Measurements from ENCODE around the gene CCDC9.
A peak's percentile ranks its signal among the peaks of the same experiment; 100 is the strongest.

CCDC9 gene

DNA sequence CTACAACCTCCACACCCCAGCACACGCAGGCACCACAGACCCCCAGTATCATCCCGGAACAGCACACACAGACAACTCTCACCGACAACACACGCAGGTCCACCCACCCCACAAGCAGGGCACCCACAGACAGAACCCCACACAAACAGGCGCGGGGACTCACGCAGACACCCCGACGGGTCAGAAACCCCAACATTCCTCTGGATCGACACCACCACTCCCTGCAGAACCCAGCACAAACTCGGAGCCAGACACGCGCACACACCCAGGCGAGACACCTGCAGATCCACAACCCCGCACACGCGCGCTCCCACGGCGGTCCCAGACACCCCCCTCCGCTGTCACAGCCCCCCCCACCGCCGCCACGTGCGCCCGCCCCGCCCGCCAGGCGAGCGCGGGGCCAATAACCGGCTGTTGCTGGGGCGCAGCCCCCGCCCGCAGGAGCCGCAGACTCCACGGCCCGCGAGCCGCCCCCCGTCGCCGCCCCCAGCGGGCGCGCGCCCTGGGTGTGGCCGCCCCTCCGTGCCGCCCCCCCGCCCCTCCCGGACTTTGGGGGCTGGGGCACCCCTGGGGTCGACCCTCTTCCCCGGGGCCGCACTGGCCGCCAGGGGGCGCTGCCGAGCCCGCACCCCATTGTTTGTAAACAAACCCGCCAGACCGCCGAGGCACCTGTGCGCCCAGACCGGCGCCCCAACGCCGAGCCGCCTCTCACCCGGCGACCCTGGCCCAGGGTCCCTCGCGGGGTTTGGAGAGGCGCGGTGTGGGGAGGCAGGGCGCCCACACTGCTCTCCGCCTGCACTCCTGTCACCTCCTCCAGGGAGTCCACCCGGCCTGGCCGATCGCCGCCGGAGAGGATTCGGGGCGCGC is 26.0 kb upstream of the CCDC9 start:
- peak; percentile 45; the same call in 1 of the 2 replicates for TF ChIP-seq SIN3A (IDR thresholded peaks at IDR 0.05; ENCODE audit: borderline replicate concordance, insufficient read depth, low read length)
- TF ChIP-seq, protein P1, sequence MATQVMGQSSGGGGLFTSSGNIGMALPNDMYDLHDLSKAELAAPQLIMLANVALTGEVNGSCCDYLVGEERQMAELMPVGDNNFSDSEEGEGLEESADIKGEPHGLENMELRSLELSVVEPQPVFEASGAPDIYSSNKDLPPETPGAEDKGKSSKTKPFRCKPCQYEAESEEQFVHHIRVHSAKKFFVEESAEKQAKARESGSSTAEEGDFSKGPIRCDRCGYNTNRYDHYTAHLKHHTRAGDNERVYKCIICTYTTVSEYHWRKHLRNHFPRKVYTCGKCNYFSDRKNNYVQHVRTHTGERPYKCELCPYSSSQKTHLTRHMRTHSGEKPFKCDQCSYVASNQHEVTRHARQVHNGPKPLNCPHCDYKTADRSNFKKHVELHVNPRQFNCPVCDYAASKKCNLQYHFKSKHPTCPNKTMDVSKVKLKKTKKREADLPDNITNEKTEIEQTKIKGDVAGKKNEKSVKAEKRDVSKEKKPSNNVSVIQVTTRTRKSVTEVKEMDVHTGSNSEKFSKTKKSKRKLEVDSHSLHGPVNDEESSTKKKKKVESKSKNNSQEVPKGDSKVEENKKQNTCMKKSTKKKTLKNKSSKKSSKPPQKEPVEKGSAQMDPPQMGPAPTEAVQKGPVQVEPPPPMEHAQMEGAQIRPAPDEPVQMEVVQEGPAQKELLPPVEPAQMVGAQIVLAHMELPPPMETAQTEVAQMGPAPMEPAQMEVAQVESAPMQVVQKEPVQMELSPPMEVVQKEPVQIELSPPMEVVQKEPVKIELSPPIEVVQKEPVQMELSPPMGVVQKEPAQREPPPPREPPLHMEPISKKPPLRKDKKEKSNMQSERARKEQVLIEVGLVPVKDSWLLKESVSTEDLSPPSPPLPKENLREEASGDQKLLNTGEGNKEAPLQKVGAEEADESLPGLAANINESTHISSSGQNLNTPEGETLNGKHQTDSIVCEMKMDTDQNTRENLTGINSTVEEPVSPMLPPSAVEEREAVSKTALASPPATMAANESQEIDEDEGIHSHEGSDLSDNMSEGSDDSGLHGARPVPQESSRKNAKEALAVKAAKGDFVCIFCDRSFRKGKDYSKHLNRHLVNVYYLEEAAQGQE (IDR thresholded peaks at IDR 0.05; ENCODE audit: insufficient read depth in 1 of 2, low read depth in 2 of 2, low read length in 2 of 2) = no peak
- no peak for TF ChIP-seq TAF1 (IDR thresholded peaks at IDR 0.05; ENCODE audit: borderline replicate concordance, insufficient read depth, low read length)
- no peak for TF ChIP-seq POLR2AphosphoS5 (IDR thresholded peaks at IDR 0.05; ENCODE audit: low read depth, low read length)
- TF ChIP-seq FOXP2 (optimal IDR thresholded peaks at IDR 0.05; ENCODE audit: borderline replicate concordance, extremely low read depth, extremely low read length, insufficient read depth) = peak; percentile 98

DNA sequence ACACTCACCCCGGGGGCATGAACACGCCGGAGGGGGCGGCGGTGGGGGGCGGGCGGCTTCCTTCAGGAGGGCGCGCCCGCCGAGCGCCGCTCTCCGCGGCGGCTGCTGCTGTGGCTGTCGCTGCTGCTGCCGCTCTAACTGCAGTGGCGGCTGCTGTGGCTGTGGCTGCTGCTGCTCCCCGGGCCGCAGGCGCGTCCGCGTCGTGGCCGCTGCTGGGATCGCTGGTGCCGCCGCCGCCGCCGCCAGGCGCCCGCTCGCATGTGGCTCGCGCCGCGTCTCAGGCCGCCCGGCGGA is 25.5 kb upstream of the CCDC9 start, which contains the start of gene BBC3:
Gene BBC3, minus strand, starts transcription at position 279 of the 294 bp plus-strand sequence. CDS start 2,768 bp downstream, outside the sequence.
- TF ChIP-seq SIN3A (IDR thresholded peaks at IDR 0.05; ENCODE audit: borderline replicate concordance, insufficient read depth, low read length) (no peak), POLR2AphosphoS5 (IDR thresholded peaks at IDR 0.05; ENCODE audit: low read depth, low read length) (no peak), FOXP2 (optimal IDR thresholded peaks at IDR 0.05; ENCODE audit: borderline replicate concordance, extremely low read depth, extremely low read length, insufficient read depth) (peak; percentile 12)

DNA sequence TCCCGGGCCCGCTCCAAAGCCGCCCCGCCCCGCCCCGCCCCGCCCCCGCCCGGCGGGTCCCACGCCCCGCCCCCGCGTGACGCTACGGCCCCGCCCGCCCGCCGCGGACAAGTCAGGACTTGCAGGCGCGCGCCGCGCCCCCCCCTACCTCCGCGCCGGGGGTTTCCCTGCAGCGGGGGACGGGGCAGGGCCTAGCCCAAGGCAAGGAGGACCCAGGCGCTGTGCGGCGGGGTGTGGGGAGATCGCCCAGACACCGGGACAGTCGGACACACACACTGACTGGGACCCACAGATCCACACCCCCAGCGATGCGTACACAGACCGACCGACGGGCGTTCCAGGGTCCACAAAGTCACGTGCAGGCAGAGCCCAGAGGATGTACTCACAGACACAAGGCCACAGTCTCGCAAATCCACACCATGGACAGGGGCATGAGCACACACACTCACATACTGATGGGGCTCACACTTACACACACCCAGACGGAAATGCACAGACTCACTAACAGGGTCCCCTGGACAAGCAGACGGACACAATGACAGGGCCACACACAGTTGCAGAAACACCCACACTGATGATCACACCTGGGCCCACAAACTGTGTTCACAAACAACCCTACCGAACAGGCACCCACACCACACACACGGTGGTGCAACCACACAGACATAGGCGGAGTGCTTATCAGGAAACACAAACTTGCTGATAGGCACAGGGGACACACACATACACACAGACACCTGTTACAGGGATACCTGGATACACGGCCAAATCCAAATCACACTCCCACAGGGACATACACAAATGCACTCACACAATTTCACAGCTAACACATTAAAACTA is 24.9 kb upstream of the CCDC9 start:
- no peak for TF ChIP-seq FOXP2 (optimal IDR thresholded peaks at IDR 0.05; ENCODE audit: borderline replicate concordance, extremely low read depth, extremely low read length, insufficient read depth)
- TF ChIP-seq, protein P1 (IDR thresholded peaks at IDR 0.05; ENCODE audit: insufficient read depth in 1 of 2, low read depth in 2 of 2, low read length in 2 of 2) = peak; percentile 76 to 85
- no peak for TF ChIP-seq SIN3A (IDR thresholded peaks at IDR 0.05; ENCODE audit: borderline replicate concordance, insufficient read depth, low read length)

DNA sequence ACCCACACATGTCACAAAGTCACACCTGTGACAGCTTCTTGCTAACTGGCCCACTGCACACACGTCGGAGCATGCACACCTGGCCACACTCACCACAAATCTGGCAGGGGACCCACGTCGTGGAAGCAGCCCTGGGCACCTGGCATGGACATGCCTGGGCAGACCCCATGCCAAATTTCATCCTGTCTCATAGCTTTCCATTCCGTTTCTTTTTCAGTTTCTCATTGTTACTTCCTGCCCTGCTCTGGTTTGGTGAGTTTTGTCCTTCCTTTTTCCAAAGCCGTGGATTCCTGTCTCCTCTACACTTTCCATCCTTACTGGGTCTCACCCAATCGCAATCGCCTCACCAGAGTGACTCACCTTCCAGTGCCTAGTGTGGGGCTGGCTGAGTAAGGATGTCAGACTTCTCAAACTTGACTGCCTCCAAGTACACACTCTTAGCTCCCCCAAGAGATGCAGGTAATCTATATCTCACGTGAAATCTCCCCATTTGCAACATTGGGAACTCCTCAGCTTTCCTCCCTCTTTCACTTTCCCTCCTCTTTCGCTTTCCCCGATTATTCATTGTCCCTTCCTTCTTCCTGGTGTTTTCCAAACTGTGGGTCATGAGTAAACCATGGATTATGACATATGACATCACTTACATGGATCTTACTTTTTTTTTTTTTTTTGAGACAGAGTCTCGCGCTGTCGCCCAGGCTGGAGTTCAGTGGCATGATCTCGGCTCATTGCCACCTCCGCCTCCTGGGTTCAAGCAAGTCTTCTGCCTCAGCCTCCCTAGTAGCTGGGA is 23.7 kb upstream of the CCDC9 start:
- no peak for TF ChIP-seq FOXP2 (optimal IDR thresholded peaks at IDR 0.05; ENCODE audit: borderline replicate concordance, extremely low read depth, extremely low read length, insufficient read depth)
- TF ChIP-seq SIN3A (IDR thresholded peaks at IDR 0.05; ENCODE audit: borderline replicate concordance, insufficient read depth, low read length) = no peak
- no peak for TF ChIP-seq POLR2AphosphoS5 (IDR thresholded peaks at IDR 0.05; ENCODE audit: low read depth, low read length)

DNA sequence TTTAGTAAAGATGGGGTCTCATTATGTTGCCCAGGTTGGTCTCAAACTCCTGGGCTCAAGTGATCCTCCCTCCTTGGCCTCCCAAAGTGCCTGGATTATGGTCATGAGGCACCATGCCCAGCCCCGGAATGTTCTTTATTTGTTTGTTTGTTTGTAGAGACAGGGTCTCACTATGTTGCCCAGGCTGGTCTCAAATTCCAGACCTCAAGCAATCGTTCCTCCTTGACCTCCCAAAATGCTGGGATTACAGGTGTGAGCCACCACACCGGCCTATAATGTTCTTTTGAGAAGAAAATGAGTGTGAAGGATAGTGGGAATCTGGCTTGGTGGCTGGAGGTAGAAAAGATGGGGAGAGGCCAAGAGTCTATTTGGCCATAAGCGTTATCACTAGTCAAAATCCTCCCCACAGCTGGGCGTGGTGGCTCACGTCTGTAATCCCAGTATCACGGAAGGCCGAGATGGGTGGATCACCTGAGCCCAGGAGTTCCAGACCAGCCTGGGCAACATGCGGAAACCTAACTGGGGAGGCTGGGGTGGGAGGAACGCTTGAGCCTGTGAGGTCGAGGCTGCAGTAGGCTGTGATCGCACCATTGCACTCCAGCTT is 20.2 kb upstream of the CCDC9 start:
- no peak for TF ChIP-seq FOXP2 (optimal IDR thresholded peaks at IDR 0.05; ENCODE audit: borderline replicate concordance, extremely low read depth, extremely low read length, insufficient read depth)
- no peak for TF ChIP-seq SIN3A (IDR thresholded peaks at IDR 0.05; ENCODE audit: borderline replicate concordance, insufficient read depth, low read length)
- no peak for TF ChIP-seq POLR2AphosphoS5 (IDR thresholded peaks at IDR 0.05; ENCODE audit: low read depth, low read length)
- TF ChIP-seq TAF1 (IDR thresholded peaks at IDR 0.05; ENCODE audit: borderline replicate concordance, insufficient read depth, low read length) = no peak
- TF ChIP-seq, protein P1 (IDR thresholded peaks at IDR 0.05; ENCODE audit: insufficient read depth in 1 of 2, low read depth in 2 of 2, low read length in 2 of 2) = no peak

All from PFSK-1 (cell line).